Measurements from ENCODE around the gene MYZAP. TPM values are rescaled to one million over a fixed set of nuclear protein-coding genes. Genes with fewer than 3 reads are reported as not detected.

MYZAP gene
- total and polyA plus RNA-seq, 2 donors from 2014 or later: 3.3 to 6.1 TPM

DNA sequence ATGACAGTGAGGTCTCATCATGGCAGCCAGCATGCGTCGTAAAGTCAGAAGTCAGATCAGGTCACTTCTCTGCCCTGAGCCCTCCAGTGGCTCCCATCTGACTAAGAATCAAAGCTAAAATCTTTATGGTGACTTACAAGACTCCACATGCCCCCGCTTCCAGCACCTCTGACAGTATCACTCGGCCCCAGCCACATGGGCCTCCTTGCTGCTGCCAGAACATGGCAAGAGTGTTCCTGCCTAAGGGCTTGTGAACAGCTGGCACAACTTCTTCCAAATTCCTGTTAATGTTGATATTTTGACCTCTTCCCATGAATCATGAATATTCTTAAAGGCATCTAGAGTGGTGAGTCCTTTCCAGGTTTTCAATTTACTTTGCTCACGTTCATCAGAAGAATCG is 135.3 kb downstream of the MYZAP start:
- TF ChIP-seq, protein P1, sequence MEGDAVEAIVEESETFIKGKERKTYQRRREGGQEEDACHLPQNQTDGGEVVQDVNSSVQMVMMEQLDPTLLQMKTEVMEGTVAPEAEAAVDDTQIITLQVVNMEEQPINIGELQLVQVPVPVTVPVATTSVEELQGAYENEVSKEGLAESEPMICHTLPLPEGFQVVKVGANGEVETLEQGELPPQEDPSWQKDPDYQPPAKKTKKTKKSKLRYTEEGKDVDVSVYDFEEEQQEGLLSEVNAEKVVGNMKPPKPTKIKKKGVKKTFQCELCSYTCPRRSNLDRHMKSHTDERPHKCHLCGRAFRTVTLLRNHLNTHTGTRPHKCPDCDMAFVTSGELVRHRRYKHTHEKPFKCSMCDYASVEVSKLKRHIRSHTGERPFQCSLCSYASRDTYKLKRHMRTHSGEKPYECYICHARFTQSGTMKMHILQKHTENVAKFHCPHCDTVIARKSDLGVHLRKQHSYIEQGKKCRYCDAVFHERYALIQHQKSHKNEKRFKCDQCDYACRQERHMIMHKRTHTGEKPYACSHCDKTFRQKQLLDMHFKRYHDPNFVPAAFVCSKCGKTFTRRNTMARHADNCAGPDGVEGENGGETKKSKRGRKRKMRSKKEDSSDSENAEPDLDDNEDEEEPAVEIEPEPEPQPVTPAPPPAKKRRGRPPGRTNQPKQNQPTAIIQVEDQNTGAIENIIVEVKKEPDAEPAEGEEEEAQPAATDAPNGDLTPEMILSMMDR (IDR thresholded peaks at IDR 0.05; ENCODE audit: borderline replicate concordance, extremely low read depth, insufficient read depth): no peak
- Histone ChIP-seq H3K9me3 (ENCODE audit: control insufficient read depth in 2 of 3, insufficient read depth in 1 of 3, low read length in 3 of 3) (no peaks in the 10 kb centered on the region), H3K27ac (ENCODE audit: low read depth in 2 of 2, low read length in 2 of 2) (no peak overlapping the region), H3K4me1 (ENCODE audit: control insufficient read depth in 2 of 3, insufficient read depth in 2 of 3, low read depth in 1 of 3, low read length in 3 of 3) (no peaks in the 10 kb centered on the region), H3K36me3 (ENCODE audit: control insufficient read depth in 2 of 3, insufficient read depth in 3 of 3, low read length in 3 of 3) (no peaks in the 10 kb centered on the region), H3K27me3 (ENCODE audit: control insufficient read depth, insufficient read depth, low read length) (no peaks in the 10 kb centered on the region), H3K9ac (ENCODE audit: low read length in 3 of 3) (no peak overlapping the region), H3K4me3 (ENCODE audit: low read length in 3 of 3) (no peak overlapping the region)
- DNase-seq: no peak
- intact Hi-C loops (cut with DNase I): no loop called here
- FAIRE-seq: no peak

DNA sequence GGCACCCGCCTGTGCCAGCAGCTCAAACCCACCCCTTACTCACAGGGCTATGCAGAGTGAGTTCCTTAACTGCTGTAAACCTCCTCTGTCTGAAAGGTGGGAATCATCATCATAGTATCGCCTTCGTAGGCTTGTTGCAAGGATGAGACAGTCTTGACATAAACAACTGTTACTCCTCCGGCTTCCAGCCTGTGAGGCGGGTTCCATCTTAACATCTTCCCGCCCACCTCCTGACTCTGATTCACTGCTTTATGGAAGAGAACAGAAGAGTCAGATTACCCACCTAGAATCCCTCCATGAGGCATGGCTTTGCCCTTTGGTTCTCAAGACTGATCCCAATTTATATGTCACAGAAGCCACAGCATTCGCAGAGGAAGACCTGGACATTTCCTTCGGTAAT is 136.7 kb downstream of the MYZAP start:
- intact Hi-C loops (cut with DNase I): no loop called here
- Histone ChIP-seq H3K27ac (ENCODE audit: low read depth in 2 of 2, low read length in 2 of 2) (no peak overlapping the region), H3K9me3 (ENCODE audit: control insufficient read depth in 2 of 3, insufficient read depth in 1 of 3, low read length in 3 of 3) (no peaks in the 10 kb centered on the region), H3K27me3 (ENCODE audit: control insufficient read depth, insufficient read depth, low read length) (no peaks in the 10 kb centered on the region), H3K4me3 (ENCODE audit: low read length in 3 of 3) (no peak overlapping the region), H3K36me3 (ENCODE audit: control insufficient read depth in 2 of 3, insufficient read depth in 3 of 3, low read length in 3 of 3) (no peaks in the 10 kb centered on the region), H3K9ac (ENCODE audit: low read length in 3 of 3) (no peak overlapping the region), H3K4me1 (ENCODE audit: control insufficient read depth in 2 of 3, insufficient read depth in 2 of 3, low read depth in 1 of 3, low read length in 3 of 3) (no peaks in the 10 kb centered on the region)
- peak in 1 of 5 donors; percentile 10 for DNase-seq
- FAIRE-seq: no peak
- TF ChIP-seq, protein P1 (IDR thresholded peaks at IDR 0.05; ENCODE audit: borderline replicate concordance, extremely low read depth, insufficient read depth): no peak

DNA sequence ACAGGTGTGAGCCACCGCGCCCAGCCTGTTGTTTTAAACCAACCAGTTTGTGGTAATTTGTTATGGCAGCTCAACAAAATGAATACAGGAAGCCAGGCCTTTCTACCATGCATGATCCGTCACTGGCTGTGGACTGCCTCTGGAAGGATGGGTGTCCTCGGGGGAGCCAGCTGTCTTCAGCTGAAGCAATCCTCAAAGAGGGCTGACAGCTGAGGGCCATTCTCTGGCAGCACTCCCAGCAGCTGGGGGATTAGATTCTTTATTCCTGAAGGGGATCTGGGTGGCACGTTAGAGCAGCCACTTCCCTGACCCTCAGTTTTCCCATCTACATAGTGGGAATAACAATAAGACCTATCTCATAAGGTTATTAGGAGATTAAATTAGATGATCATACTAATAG is 139.2 kb downstream of the MYZAP start:
- TF ChIP-seq, protein P1 (IDR thresholded peaks at IDR 0.05; ENCODE audit: borderline replicate concordance, extremely low read depth, insufficient read depth): no peak
- no peak for FAIRE-seq
- H3K4me1 ChIP-seq (ENCODE audit: control insufficient read depth in 2 of 3, insufficient read depth in 2 of 3, low read depth in 1 of 3, low read length in 3 of 3): no peaks in the 10 kb centered on the region
- no peak overlapping the region for H3K4me3 ChIP-seq (ENCODE audit: low read length in 3 of 3)
- no peaks in the 10 kb centered on the region for H3K9me3 ChIP-seq (ENCODE audit: control insufficient read depth in 2 of 3, insufficient read depth in 1 of 3, low read length in 3 of 3)
- no peaks in the 10 kb centered on the region for H3K36me3 ChIP-seq (ENCODE audit: control insufficient read depth in 2 of 3, insufficient read depth in 3 of 3, low read length in 3 of 3)
- no peak overlapping the region for H3K27ac ChIP-seq (ENCODE audit: low read depth in 2 of 2, low read length in 2 of 2)
- no peaks in the 10 kb centered on the region for H3K27me3 ChIP-seq (ENCODE audit: control insufficient read depth, insufficient read depth, low read length)
- intact Hi-C loops (cut with DNase I): no loop called here
- no peak overlapping the region for H3K9ac ChIP-seq (ENCODE audit: low read length in 3 of 3)
- DNase-seq: peak in 1 of 5 donors; percentile 35

DNA sequence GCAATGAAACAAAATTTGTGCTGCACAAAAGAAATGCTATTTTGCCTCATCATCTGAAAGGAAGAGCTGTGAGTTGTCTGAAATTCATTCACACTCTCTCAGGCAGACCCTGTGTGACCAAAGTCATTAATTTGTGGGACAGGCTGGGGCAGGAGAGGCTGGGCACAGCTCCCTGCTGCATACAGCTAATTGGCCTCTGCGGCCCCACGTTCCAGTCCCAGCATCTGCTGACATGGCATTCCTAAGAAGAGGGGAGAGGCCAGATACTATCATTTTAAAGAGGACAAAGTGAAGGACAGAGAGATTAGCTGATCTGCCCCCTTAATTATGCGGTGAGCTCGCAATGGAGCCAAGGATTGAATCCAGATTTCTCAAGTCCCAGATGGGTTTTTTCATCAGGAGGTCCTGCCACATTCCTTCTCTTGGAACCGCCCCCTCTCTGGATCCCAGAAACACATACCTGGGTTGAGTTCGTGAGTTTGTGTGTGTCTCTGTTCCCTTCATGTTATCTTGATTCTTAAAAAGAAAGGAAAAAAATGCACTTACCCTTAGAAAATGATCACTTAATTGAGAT is 139.9 kb downstream of the MYZAP start:
- H3K27me3 ChIP-seq (ENCODE audit: control insufficient read depth, insufficient read depth, low read length): no peaks in the 10 kb centered on the region
- TF ChIP-seq, protein P1 (IDR thresholded peaks at IDR 0.05; ENCODE audit: borderline replicate concordance, extremely low read depth, insufficient read depth): no peak
- no peak overlapping the region for H3K4me3 ChIP-seq (ENCODE audit: low read length in 3 of 3)
- FAIRE-seq: no peak
- H3K9ac ChIP-seq (ENCODE audit: low read length in 3 of 3): no peak overlapping the region
- no peaks in the 10 kb centered on the region for H3K36me3 ChIP-seq (ENCODE audit: control insufficient read depth in 2 of 3, insufficient read depth in 3 of 3, low read length in 3 of 3)
- peak in 2 of 5 donors; percentile 32 to 47 for DNase-seq
- intact Hi-C loops (cut with DNase I): no loop called here
- no peak overlapping the region for H3K27ac ChIP-seq (ENCODE audit: low read depth in 2 of 2, low read length in 2 of 2)
- H3K4me1 ChIP-seq (ENCODE audit: control insufficient read depth in 2 of 3, insufficient read depth in 2 of 3, low read depth in 1 of 3, low read length in 3 of 3): no peaks in the 10 kb centered on the region
- H3K9me3 ChIP-seq (ENCODE audit: control insufficient read depth in 2 of 3, insufficient read depth in 1 of 3, low read length in 3 of 3): no peaks in the 10 kb centered on the region
